ENCODE data around the gene GABRB2.

DNA sequence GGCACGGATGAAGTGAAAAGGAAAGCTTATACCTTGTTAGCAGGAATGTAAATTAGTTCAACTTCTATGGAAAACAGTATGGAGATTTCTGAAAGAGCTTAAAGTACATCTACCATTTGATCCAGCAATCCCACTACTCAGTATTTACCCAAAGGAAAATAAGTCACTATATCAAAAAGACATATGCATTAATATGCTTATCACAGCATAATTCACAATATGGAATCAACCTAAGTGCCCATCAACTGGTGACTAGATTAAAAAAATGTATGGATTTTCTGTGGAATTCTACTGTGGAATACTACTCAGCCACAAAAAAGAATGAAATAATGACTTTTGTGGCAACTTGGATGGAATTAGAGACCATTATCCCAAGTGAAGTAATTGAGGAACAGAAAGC, 279.6 kb downstream of the GABRB2 start:
- TF ChIP-seq CTCF (IDR thresholded peaks at IDR 0.05) = no peak
- no peak for TF ChIP-seq ZFX (IDR thresholded peaks at IDR 0.05; ENCODE audit: borderline replicate concordance)

Data from 22Rv1 (cell line).